Lung (tissue), 12 donors: ENCODE results near the gene LNX1. TPM values are rescaled to one million over a fixed set of nuclear protein-coding genes. Genes with fewer than 3 reads are reported as not detected.

Experiments used
- ATAC-seq: fragments of 200-7000 bp; cut with Tn5 transposase; one replicate; pipeline ENCODE4 v1.9.1; 2020; ENCODE audit warnings: moderate number of reproducible peaks; ENCODE audit not compliant: insufficient read depth, low FRiP score
- DNase-seq, 3 donors: peaks; one replicate each; pipeline ENCODE4 v3.0.0-alpha.2; 2013 to 2017
- H3K27ac ChIP-seq, 2 donors: one replicate each; pipeline ENCODE4 v1.5.1; 2013; ENCODE audit warnings: mild to moderate bottlenecking in 2 of 2, moderate library complexity in 2 of 2, control low read depth in 1 of 2, inconsistent platforms in 1 of 2, low read depth in 1 of 2, low read length in 1 of 2
- H3K27me3 ChIP-seq, 3 donors: one replicate each; pipeline ENCODE4 v1.5.1; 2013; ENCODE audit warnings: low read length in 2 of 3; ENCODE audit not compliant: control insufficient read depth in 3 of 3, insufficient read depth in 3 of 3
- H3K36me3 ChIP-seq, 4 donors: one replicate each; pipeline ENCODE4 v1.5.1; 2013; ENCODE audit warnings: low read length in 4 of 4, mild to moderate bottlenecking in 1 of 4, moderate library complexity in 1 of 4; ENCODE audit not compliant: control insufficient read depth in 4 of 4, insufficient read depth in 4 of 4
- H3K4me1 ChIP-seq, 5 donors: one replicate each; pipeline ENCODE4 v1.5.1; 2013; ENCODE audit warnings: low read length in 5 of 5, mild to moderate bottlenecking in 2 of 5, moderate library complexity in 1 of 5; ENCODE audit not compliant: control insufficient read depth in 5 of 5, insufficient read depth in 5 of 5
- H3K4me3 ChIP-seq: one replicate; pipeline ENCODE4 v1.5.1; 2013; ENCODE audit warnings: mild to moderate bottlenecking, control low read depth, moderate library complexity
- H3K9ac ChIP-seq, 2 donors: one replicate each; pipeline ENCODE4 v1.5.1; 2013; ENCODE audit warnings: low read length in 2 of 2, control low read depth in 1 of 2; ENCODE audit not compliant: insufficient read depth in 1 of 2
- H3K9me3 ChIP-seq, 4 donors: one replicate each; pipeline ENCODE4 v1.5.1; 2013; ENCODE audit warnings: low read length in 3 of 4, mild to moderate bottlenecking in 1 of 4, moderate library complexity in 1 of 4; ENCODE audit not compliant: control insufficient read depth in 4 of 4, insufficient read depth in 3 of 4
- CTCF ChIP-seq: IDR thresholded peaks from 2 replicates; pipeline ENCODE4 v1.5.1; 2012; ENCODE audit warnings: mild to moderate bottlenecking; ENCODE audit errors: control extremely low read depth, extremely low read depth
- WGBS, 2 donors: extraction: QIAGEN DNeasy Blood & Tissue Kit; methylation state at CpG; one replicate each; pipeline ENCODE4 v1.1.7; 2013; 5-methylcytosine and 5-hydroxymethylcytosine counted together
- polyA plus RNA-seq, 2 donors: library from polyadenylated mRNA; stranded (reverse); fragments of 200-250 nt; gene quantifications; one replicate each; pipeline ENCODE4 v1.2.1, GENCODE V29; 2013
- total RNA-seq, 2 donors: library from RNA; depleted of rRNA in 1 of 2; stranded (reverse); fragments of >200 nt in 1 of 2; gene quantifications; one replicate each; pipeline ENCODE4 v1.2.1, GENCODE V29; 2014 to 2021
- donor health status: control.
- donor health status: control.
- donor health status: Bipolar disorder and iron deficiency.
- donor health status: healthy.
- donor health status: DM: yes; HTN: yes; CAD: no.

LNX1 gene
- total and polyA plus RNA-seq, 4 donors, result 1.4 to 5.2 (median 3.2) TPM

DNA sequence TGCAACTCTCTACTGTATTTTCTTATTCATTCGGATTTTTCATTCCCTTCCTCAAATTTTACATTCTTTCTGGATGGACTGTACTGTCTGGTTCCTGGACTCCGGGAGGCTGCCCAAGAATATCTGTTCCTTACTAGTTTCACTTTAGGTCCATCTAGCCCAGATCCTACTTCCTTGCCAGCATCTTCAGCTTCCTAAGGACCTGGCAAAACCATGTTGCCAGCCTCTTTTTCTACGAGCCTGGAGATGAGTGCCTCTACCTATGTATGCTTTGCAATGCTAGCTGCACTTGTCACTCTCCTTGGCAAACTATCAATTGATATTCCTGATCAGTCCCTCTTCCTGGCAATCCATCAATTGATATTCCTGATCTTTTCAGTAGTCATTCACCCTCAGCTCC is 5.6 kb upstream of the LNX1 start:
- TF ChIP-seq CTCF, result no peak
- peaks cover 0 to 8% (median 1%) of the 10 kb centered on the region in 5 donors for H3K4me1 ChIP-seq
- no peaks in the 10 kb centered on the region for H3K9me3 ChIP-seq
- no peak for DNase-seq
- no peak for ATAC-seq
- 81 to 92% methylated on average over 3 of the region's 3 CpGs for WGBS, 2 donors
- no peaks in the 10 kb centered on the region for H3K27me3 ChIP-seq
- no peaks in the 10 kb centered on the region for H3K36me3 ChIP-seq
- H3K4me3 ChIP-seq, result no peak overlapping the region
- no peak overlapping the region for H3K9ac ChIP-seq
- H3K27ac ChIP-seq, result no peak overlapping the region

DNA sequence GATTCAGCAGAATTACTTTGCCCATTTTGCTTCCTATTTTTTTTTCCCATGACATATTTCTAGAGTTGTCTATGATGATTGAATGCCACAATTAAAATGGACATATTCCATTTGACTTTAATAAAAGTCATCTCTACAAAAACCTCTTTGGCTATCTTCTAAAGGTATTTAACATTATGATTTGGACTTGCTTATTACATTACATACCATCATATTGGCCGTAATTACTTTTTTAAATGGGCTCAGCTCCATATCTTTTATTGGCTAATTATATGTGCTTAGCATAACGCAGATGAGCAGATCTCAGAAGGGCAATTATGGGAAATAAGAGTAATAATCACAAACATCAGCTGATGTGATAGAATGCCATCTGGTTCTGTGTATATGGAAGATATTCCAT is 4.5 kb upstream of the LNX1 start:
- WGBS, 2 donors, result 92 to 95% methylated on average over 2 of the region's 2 CpGs
- no peaks in the 10 kb centered on the region for H3K9me3 ChIP-seq
- ATAC-seq (no peak), DNase-seq (no peak)
- no peaks in the 10 kb centered on the region for H3K36me3 ChIP-seq
- no peaks in the 10 kb centered on the region for H3K27me3 ChIP-seq
- no peak overlapping the region for H3K27ac ChIP-seq
- no peak overlapping the region for H3K9ac ChIP-seq
- H3K4me1 ChIP-seq, result peaks cover 0 to 18% (median 2%) of the 10 kb centered on the region in 5 donors
- no peak overlapping the region for H3K4me3 ChIP-seq
- no peak for TF ChIP-seq CTCF

DNA sequence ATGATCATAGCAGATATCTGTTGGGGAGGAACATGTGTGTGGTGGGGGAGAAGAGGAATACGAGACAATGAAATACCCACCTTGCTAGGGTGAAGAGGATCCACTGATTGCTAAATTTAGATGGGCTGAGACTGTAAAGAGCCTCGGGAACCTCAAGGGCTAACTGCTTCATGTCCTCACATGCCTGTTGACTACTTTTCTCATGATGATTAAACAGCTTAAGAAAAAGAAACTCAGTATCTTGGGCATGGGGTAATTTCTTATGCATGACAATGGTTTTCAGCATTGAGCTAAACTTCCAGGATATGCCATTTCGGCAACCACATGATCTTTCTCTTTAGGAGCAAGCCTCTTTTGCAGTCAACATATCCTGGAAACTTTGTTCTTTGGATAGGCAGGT is 3.9 kb upstream of the LNX1 start:
- Histone ChIP-seq H3K4me1 (peaks cover 0 to 23% (median 2%) of the 10 kb centered on the region in 5 donors), H3K9me3 (no peaks in the 10 kb centered on the region), H3K27me3 (no peaks in the 10 kb centered on the region), H3K4me3 (no peak overlapping the region), H3K36me3 (no peaks in the 10 kb centered on the region), H3K27ac (no peak overlapping the region), H3K9ac (no peak overlapping the region)
- DNase-seq, result no peak
- no peak for ATAC-seq
- no peak for TF ChIP-seq CTCF
- WGBS, 2 donors, result 88 to 91% methylated on average over 3 of the region's 3 CpGs

DNA sequence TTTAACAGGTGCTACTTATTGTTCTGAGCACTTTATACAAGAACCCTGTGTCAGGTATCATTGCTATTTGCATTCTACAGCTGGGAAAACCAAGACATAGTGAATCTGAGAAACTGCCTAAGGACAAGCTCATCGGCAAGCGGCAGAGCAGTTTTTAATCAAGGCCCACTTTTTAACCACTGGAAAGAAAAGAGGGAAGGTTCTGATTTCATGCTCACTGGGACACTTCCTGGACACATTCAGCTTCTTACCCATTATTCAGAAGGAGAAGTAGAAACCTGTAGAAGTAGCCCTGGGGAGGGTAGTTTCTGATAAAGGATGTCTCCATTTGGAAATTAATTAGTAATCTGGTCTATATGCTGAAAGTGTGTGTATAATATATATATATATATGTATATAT is 2.5 kb upstream of the LNX1 start:
- Histone ChIP-seq H3K9ac (no peak overlapping the region), H3K9me3 (no peaks in the 10 kb centered on the region), H3K4me3 (no peak overlapping the region), H3K27ac (no peak overlapping the region), H3K27me3 (no peaks in the 10 kb centered on the region), H3K36me3 (no peaks in the 10 kb centered on the region), H3K4me1 (peaks cover 0 to 35% (median 2%) of the 10 kb centered on the region in 5 donors)
- no peak for TF ChIP-seq CTCF
- DNase-seq, result no peak
- ATAC-seq, result no peak
- WGBS, 2 donors, result 84 to 88% methylated on average over 2 of the region's 2 CpGs
